HG03103 (cell line): ENCODE data around the gene ANO6.
A peak's percentile ranks its signal among the peaks of the same experiment; 100 is the strongest.
"Not testable (repeated sequence)": the region's sequence is repeated elsewhere in the genome, so short reads cannot be mapped to it uniquely, and the experiment has no call there.

Experiments used
- ATAC-seq: cut with Tn5 transposase; IDR thresholded peaks from one replicate; pipeline ENCODE4 v1.9.1; 2021; ENCODE audit warnings: low read depth; ENCODE audit not compliant: unreplicated experiment

Gene ANO6

DNA sequence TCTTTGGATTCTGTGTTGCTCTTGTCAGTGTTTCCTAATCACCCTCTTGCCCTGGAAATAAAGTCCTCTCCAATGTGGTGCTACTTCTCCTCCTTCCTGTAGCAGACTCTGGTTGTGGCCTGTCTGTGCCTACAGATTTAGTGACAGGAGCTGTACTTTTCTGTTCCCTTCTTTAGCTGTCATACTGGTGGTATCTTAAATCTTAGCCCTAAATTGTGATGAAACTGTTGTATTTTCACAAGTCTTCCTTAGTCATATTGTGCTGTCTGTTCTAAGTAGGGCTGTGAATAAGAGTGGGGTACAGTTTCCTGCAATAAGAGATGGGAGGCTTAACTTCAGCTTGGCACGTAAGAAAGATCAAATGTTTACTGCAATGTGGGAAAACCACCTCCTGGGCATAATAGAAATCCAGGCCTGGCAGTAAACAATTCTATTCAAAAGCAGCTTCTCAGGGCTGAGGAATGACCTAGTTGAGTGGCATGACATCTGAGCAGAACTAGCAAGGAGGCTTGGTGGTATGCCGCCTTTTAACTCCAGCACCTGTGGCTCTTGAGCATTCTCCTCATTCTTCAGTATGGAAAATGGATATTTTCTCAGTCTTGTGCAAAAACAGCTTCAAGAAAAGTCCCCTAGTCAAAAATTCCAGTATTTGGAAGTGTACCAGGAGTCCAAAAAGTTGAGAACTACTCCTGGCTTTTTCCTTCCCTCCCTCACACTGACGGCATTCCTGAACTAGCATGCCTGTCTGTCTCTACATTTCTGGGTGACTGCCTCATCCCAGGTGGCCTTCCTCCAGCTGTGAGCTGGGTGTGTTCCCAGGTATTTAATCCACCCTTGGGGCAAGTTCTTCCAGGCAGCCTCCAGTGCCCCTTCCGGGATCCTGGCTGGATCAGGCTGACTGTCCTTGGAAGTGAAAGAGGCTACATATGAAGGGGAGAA, 19.5 kb downstream of the ANO6 start:
- peak; percentile 43 for ATAC-seq

DNA sequence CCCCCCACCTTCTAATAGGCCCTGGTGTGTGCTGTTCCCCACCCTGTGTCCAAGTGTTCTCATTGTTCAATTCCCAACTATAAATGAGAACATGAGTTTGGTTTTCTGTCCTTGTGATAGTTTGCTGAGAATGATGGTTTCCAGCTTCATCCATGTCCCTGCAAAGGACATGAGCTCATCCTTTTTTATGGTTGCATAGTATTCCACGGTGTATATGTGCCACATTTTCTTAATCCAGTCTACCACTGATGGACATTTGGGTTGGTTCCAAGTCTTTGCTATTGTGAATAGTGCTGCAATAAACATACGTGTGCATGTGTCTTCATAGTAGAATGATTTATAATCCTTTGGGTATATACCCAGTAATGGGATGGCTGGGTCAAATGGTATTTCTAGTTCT, 20.5 kb downstream of the ANO6 start:
- not testable (repeated sequence) for ATAC-seq

DNA sequence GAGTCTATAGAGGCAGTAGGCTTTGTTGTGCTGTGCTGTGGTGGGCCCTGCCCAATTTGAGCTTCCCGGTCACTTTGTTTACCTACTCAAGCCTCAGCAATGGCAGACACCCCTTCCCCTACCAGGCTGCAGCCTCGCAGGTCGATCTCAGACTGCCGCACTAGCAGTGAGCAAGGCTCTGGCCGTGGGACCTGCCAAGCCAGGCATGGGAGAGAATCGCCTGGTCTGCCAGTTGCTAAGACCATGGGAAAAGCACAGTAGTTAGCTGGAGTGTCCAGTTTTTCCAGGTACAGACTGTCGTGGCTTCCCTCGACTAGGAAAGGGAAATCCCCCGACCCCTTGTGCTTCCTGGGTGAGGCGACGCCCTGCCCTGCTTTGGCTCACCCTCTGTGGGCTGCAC, 26.3 kb downstream of the ANO6 start:
- no peak for ATAC-seq

DNA sequence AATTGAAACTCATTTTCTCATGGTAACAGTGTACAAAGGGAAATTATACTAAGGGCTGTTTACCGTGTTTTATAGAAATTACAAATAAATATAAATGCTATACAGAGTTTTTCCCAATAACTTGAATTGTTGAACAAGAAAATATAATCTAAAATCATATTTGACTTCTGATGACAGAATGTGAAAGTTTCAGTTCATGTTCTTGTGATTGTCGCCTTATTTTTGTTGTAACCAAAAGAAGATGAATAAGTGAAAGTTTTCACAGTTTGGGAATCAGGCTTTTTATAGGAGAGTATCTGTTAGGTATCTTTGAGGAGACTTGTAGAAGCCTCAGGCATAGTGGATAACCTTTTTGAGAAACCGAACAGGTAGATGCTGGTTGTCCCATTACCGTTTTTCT, 28.1 kb downstream of the ANO6 start:
- no peak for ATAC-seq

DNA sequence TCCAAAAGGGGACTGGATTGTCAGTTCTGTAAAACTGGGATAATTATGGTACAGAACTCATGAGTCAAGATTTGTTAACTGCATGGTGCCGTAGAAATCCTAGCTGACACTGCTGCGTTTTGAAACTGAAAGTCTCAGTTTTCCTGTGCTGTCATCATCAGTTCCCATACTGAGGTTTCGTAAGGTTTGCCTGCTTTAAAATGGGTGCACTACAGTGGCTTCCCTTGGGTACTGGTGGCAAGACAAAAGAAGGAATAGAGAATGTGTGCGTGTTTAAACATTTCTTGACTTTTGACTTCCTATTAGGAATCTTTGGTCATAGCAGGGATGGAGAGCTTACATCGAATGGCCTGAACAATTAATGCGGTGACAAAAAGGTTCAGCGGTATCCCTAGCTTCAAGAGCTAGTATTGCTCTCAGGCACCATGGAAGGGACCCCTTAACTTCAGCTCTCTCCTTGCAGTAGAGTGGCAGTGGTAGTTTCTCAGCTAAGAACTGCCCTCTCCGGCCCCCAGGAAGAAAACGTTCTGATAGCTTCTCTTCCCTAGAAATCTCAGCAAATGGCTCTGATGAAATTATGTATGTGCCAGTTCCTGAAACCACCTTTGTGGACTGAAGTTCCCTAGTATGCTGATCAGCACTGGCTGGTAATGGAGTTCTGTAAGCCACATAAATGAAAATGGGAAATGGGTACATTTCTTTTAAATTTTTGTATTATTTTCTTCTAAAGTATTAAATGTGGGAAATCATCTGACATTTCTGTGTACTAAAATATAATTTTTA, 28.9 kb downstream of the ANO6 start:
- peak; percentile 82 for ATAC-seq

DNA sequence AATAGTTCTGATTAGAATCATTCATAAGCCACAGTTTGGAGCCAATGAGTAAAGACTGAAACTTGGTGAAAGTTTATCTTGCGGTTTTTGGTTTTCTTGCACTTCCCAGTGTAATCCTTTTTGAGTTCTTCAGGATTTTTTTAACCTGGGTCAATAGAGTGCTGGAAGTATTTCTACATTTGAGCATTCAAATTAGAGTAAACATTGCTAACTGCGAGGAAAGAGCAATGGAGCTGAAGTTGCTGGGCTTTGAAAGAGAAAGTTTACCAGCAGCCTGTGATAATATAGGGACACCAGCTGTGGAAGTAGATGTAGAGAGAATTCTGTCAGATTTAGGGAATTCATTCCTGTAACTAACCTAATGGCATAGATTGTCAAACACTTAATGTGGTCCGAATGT, 30.3 kb downstream of the ANO6 start:
- no peak for ATAC-seq

DNA sequence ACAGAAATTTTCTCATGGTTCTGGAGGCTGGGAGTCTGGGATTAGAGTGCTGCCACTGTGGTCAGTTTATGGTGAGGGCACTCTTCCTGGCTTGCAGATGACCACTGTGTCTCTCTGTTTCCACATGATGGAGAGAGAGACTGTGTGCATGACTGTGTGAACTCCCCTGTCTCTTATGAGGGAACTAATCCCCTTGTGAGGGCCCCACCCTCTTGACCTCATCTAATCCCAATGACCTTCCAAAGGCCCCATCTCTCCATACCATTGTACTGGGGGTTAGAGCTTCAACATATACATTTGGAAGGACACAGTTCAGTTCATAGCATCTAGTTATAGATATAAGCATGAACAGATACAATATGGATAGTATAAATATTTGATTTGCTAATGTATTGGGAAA, 31.7 kb downstream of the ANO6 start:
- no peak for ATAC-seq

DNA sequence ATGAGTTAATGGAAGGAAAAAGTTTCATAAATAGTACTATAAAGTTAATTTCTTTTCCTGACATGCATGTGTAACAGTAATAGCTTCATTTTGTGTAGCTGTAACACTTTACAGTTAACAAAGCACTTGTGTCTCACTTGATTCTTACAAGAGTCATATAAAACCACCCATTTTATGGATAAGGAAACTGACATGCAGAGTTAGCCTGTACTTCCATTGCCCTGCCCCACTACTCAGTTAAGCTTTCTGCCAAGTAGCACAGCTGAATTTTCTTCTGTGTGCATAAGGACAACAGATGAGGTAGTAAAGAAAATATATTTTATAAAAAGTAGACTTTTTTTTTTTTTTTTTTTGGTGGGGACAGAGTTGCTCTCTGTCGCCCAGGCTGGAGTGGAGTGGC, 32.2 kb downstream of the ANO6 start:
- ATAC-seq = no peak

DNA sequence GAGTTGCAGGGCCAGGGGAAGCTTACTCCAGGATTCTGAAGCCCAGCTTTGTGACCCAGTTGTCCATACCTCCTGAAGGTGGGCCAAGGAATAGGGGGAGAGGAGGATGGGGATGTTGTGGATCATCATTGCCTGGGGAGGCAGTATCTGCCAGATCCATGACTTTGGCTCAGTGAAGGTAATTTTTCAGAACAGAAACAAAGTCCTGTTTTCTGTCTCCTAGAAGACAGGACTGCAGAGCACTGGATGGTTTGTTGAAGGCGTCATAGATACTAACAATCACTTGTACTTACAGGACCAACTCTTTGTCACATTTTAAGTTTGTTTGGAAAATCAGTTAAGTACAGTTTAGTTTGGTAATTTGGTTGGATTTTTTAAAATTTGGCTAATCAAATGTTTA, 38.4 kb downstream of the ANO6 start:
- no peak for ATAC-seq

DNA sequence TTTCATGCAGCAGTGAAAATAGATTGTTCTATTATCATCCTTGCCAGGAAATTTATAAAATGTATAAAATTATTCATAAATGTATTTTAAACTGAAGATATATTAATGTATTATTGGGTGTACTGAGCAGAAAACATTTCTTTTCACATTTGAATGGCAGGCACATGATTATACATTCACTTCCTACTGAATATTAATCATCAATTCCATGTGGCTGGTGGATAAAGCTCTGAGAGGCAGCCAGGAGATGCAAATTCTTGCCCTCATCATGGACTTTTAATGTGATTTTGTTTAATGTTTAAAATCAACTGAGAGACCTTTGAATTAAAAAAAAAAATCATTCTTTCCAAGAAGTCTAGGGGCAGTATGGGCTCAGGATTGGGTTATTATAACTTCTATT, 40.8 kb downstream of the ANO6 start:
- ATAC-seq = no peak

DNA sequence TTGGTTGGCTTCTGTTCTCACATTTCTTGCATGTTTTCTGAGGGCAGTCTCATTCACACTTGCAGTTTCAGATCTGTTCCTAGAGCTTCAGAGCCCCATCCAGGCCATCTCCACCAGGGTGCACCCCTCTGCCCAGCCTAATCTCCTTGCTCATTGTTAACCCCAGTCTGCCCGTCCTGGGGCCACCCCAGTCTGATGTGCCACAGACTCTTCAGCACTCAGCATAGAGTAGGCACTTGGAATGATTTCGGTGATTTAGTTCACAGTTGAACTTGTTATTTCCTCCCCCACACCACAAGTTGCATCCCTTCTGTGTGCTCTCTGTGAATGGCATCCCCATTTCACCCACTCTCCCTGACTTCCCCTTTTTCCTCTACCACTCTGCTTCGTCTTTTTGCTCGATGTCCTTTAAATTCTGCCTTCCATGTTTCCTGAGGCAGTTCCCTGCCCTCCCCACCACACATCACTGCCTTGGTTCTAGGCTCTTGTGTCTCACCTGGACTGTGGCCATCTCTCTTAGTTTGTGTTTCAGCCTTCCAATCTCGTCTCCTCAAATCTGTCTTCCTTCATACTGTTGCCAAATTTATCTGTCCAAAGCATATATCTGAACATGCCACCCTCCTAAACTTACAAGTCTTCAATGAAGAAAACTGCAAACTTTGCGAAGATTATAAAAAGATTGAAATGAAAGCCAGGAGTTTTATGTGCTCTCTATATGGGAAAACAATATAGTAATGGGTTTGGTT, 41.5 kb downstream of the ANO6 start:
- ATAC-seq = peak; percentile 71

DNA sequence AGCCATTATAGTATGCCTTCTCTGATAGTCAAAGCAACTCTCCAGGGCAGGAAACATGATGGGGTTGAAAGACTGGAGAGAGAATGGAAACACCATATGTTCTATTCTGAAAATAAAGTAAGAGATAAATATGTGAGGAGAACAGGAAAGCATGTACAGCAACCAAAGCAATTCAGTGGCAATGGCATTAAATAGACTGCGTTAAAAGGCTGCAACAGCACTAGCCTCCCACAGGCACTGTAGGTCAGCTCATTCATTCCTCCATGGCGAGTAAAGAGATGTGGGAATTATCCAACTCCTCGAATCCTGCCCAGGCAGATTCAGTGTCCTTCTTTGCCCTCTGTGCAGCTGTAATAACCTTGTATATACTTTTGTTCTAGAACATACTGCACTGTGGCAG, 43.8 kb downstream of the ANO6 start:
- ATAC-seq = no peak

DNA sequence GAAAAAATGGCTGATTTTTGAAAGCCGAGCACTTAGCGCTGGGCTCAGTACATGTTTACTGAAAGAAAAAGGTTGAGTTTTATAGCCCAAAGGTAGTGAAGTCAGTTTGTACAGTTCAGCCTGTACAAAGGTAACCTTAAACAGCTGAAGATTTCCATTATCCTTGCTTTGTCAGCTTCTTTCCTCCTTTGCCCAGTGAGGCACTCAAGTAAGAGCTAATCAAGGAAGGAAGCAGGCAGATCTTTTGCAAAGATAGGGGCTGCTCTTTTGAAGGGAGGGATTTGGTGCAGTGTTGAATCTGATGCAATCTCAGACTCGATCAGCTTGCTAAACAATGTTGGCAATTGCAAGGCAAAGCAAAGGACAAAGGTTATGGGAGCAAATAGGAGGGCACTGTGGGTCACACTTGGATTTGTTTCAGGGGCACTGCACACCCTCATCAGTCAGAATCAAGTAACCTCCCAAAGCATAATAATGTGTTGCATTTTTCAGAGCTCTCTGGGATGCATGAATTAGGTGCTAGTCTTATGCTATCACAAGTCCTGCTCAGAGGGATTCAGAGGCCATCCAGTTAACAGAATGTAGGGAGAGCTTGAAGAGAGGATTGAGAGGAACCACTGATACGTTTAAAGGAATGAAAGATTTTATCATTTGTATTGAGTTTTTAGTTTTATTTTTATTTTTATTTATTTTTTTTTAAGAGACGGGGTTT, 44.4 kb downstream of the ANO6 start:
- no peak for ATAC-seq

DNA sequence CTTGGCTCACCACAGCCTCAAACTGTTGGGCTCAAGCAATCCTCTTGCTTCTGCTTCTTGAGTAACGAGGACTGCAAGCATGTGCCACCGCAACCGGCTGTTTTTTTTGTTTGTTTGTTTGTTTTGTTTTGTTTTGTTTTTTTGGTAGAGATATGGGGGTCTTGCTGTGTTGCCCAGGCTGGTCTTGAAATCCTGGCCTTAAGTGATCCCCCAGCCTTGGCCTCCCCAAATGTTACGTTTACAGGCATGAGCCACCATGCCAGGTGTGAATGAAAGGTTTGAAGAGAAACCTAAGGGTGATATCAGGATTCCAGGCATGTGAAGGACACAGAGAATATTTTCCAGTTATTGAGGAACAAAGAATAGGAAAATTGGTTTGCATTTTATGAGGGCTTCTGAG, 45.0 kb downstream of the ANO6 start:
- ATAC-seq = no peak

DNA sequence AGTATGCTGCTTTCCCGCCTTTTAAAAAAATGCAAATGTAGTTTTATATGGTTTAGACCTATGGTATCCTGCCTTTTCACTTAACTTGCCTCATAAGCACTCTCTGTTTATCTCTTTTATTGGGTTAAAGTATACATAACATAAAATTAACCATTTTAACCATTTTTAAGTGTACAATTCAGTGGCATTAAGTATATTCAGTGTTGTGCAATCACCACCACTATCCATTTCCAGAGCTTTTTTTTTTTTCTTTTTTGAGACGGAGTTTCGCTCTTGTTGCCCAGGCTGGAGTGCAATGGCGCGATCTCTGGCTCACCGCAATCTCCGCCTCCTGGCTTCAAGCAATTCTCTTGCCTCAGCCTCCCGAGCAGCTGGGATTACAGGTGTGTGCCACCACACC, 46.3 kb downstream of the ANO6 start:
- not testable (repeated sequence) for ATAC-seq

DNA sequence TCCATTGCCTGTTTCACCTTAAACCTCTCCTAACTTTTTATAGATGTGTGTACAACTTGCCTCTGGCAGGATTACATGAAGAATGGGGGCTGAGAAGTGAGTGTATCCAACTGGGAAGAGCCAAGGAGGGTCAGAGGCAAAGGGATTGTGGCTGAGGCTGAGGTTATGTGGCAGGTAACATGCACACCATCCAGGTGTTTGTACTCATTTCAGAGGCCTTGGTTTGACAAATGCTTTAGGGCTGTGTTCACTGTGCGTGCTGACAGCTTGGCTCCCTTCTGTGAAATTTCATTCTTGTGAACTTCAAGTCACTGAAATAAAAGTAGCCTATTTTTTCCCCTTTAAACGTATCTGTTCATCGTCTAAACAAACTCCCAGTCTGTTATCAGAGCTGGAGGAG, 47.7 kb downstream of the ANO6 start:
- ATAC-seq = no peak

DNA sequence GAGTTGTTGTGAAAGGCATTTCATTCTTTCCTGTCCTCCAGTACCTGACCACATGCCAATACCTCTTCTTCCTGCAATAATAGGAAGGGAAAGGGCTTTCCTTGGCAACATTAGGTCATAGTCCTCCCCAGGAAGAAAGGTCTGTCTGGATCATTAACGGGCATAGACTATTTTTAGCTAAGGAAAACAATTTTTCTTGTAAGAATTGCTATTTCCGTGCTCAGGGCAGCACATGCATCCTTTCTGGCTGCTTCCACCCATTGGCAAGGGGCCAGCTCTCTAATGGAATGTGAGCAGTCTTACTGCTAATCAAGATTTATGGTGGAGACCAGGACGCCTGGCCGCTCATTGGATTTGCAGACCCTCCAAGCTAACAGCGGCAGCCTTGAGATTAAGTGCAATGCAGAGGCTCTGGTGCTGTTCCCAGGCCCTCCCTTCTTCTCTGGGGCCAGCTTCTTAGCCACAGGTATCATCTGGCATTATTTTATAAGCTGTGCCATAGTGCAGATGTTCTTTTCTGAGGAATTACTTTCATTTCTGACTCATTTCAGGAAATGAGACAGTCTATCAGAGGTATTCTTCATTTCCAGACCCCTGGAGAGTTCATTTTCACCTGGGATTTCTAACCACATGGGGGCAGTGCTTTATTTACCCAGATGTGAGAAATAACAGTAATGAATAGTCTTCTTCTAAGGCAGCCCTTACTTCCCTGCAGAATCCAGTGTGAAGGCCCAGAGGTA, 52.9 kb downstream of the ANO6 start:
- ATAC-seq = no peak

DNA sequence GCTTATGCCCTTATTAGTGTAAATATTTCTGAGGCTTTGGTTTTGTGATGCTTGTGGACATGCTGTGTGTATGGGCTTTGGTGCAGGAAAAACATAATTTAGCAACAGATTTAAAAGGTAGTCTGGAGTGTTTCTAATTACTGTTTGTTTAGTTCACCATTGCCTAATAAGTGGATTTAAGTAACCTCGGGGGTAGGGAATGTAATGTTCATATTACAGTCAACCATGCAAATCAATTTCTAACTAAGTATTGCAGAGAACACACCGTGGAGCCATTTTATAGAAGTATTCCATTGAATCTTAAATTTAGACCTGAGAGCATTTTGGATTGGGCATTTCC, 53.5 kb downstream of the ANO6 start:
- ATAC-seq = no peak

DNA sequence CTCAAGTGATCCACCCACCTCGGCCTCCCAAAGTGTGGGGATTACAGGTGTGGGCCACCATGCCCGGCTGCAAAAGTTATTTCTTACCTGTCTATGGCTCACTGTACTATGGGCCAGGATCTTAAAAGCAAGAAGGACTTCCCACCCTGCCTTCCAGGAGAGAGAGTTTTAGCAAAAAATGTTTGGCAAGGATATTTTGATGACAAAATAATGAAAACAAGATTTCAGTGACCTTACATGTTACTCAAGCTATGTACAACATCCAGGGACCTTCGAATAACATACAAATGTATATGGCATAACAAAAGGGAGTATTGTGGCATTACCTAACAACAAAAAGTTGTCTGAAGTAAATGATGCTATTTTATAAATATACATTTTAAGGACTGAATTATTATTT, 55.1 kb downstream of the ANO6 start:
- no peak for ATAC-seq

DNA sequence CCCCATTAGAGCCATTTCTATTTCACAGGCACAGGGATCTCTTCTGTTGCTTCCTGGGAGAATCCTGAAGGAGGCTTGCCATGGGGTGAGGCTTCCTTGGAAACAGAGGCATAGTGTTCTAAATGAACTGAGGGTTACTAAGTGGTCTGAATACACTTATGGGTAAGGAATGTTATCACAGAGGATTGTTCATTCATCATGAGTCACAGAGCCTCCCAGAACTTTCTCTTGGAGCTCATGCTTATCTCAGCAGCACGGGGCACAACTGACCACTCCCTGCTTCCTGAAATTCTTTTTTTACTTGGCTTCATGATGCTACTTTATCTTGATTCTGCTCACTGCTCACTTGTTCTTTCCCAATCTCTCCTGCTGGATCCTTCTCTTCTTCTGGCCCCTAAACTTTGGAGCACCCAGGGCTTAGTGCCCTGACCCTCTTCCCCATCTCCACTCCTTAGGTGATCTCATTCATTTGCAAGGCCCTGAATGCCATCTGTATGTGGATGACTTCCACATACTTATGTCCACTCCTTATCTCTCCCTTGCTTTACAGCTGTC, 57.9 kb downstream of the ANO6 start:
- no peak for ATAC-seq
